HCT116 (cell line): ENCODE measurements around the gene ARHGEF11. TPM values are rescaled to one million over a fixed set of nuclear protein-coding genes. Genes with fewer than 3 reads are reported as not detected.

Experiments used
- ATAC-seq: fragments of 200-7000 bp; cut with Tn5 transposase; 2 replicates; pipeline ENCODE4 v1.9.1; 2020; ENCODE audit warnings: mild to moderate bottlenecking, moderate library complexity
- BruUV-seq: library from RNA; stranded (reverse); fragments of 400-500 nt; replicated peaks from 2 replicates; lab custom pipeline; 2021; lab: Mats Ljungman, UMichigan
- CTCF ChIA-PET: fragments of 300-600 bp; sonication (Branson Sonifier 250); formaldehyde crosslinking; loops from one replicate; lab custom pipeline; 2021; ENCODE audit warnings: antibody characterized with exemption; lab: Charles Lee
- POLR2A ChIA-PET: fragments of 300-600, 350-600 bp; sonication (Branson Sonifier 250); formaldehyde crosslinking; loops from one replicate; lab custom pipeline; 2021; ENCODE audit warnings: antibody characterized with exemption; lab: Charles Lee
- RAD21 ChIA-PET, 2 experiments: fragments of 300-600 bp; sonication (Branson Sonifier 250); formaldehyde crosslinking; loops; one replicate each; lab custom pipeline; 2023; ENCODE audit warnings: low total read pairs in 2 of 2; ENCODE audit not compliant: uncharacterized antibody in 2 of 2, unreplicated experiment in 2 of 2, low non-redundant PET in 1 of 2; lab: Charles Lee
- DNase-seq: peaks from one replicate; pipeline ENCODE4 v3.0.0-alpha.2; 2010; ENCODE audit warnings: low read depth, low spot score
- H2AFZ ChIP-seq: fragments of 200-600 bp; shearing (Covaris generic), sonication (generic); 2 replicates; pipeline ENCODE4 v1.6.1; 2017; ENCODE audit warnings: low read depth, mixed run types, mixed read lengths, antibody characterized with exemption, low read length; ENCODE audit not compliant: poor library complexity, severe bottlenecking
- H3K27ac ChIP-seq: 2 replicates; pipeline ENCODE4 v1.5.1; 2012; ENCODE audit warnings: low read depth, low read length
- H3K27me3 ChIP-seq: fragments of 200-600 bp; sonication (generic); 2 replicates; pipeline ENCODE4 v1.6.1; 2016; ENCODE audit warnings: mixed run types, low read length, mixed read lengths; ENCODE audit not compliant: insufficient read depth
- H3K36me3 ChIP-seq, 2 experiments: fragments of 200-500 bp in 1 of 2; fragments of 200-600 bp in 1 of 2; sonication (Bioruptor generic) in 1 of 2; sonication (generic) in 1 of 2; 2 replicates each; pipeline versions ENCODE4 v1.5.1 to v1.6.1; 2014 to 2016; ENCODE audit warnings: low read length in 2 of 2, inconsistent platforms in 1 of 2, mixed read lengths in 1 of 2, mixed run types in 1 of 2; ENCODE audit not compliant: insufficient read depth in 2 of 2, control insufficient read depth in 1 of 2
- H3K4me1 ChIP-seq, 2 experiments: fragments of 200-600 bp in 1 of 2; sonication (generic) in 1 of 2; 2 replicates each; pipeline versions ENCODE4 v1.5.1 to v1.6.1; 2012 to 2017; ENCODE audit warnings: low read length in 2 of 2, inconsistent platforms in 1 of 2, mild to moderate bottlenecking in 1 of 2, mixed read lengths in 1 of 2, mixed run types in 1 of 2, moderate library complexity in 1 of 2; ENCODE audit not compliant: insufficient read depth in 2 of 2, control insufficient read depth in 1 of 2
- H3K4me2 ChIP-seq: fragments of 200-600 bp; sonication (generic); 2 replicates; pipeline ENCODE4 v1.6.1; 2017; ENCODE audit warnings: mixed run types, low read length, mixed read lengths
- H3K4me3 ChIP-seq, 2 experiments: fragments of 200-600 bp in 1 of 2; sonication (generic) in 1 of 2; replicated peaks in 1 of 2; 2 replicates each; pipeline ENCODE4 v1.5.1; 2011 to 2016; ENCODE audit warnings: low read length in 2 of 2, control low read depth in 1 of 2, low read depth in 1 of 2, mild to moderate bottlenecking in 1 of 2, mixed read lengths in 1 of 2, mixed run types in 1 of 2
- H3K79me2 ChIP-seq: fragments of 200-600 bp; sonication (generic); 2 replicates; pipeline ENCODE4 v1.6.1; 2017; ENCODE audit warnings: mild to moderate bottlenecking, mixed run types, low read length, moderate library complexity, mixed read lengths; ENCODE audit not compliant: insufficient read depth
- H3K9ac ChIP-seq: fragments of 200-600 bp; sonication (generic); 2 replicates; pipeline ENCODE4 v1.6.1; 2016; ENCODE audit warnings: low read length, mixed read lengths
- H3K9me2 ChIP-seq: fragments of 200-600 bp; sonication (generic), shearing (Covaris generic); 2 replicates; pipeline ENCODE4 v1.6.1; 2017; ENCODE audit warnings: mixed run types, mild to moderate bottlenecking, moderate library complexity; ENCODE audit not compliant: insufficient read depth
- H3K9me3 ChIP-seq, 2 experiments: fragments of 200-500 bp in 1 of 2; fragments of 200-600 bp in 1 of 2; sonication (Bioruptor generic) in 1 of 2; sonication (generic) in 1 of 2; 2 replicates each; pipeline ENCODE4 v1.6.1; 2014 to 2017; ENCODE audit warnings: low read length in 2 of 2, mixed read lengths in 2 of 2, inconsistent platforms in 1 of 2, low read depth in 1 of 2, mild to moderate bottlenecking in 1 of 2, mixed run types in 1 of 2, moderate library complexity in 1 of 2; ENCODE audit not compliant: control insufficient read depth in 1 of 2, insufficient read depth in 1 of 2
- H4K20me1 ChIP-seq: fragments of 200-600 bp; sonication (generic), shearing (Covaris generic); 2 replicates; pipeline ENCODE4 v1.6.1; 2017; ENCODE audit warnings: mixed run types, mild to moderate bottlenecking, moderate library complexity; ENCODE audit not compliant: insufficient read depth
- CTCF ChIP-seq, 3 experiments: fragments of 200-600 bp in 1 of 3; sonication (generic) in 1 of 3; IDR thresholded peaks in 2 of 3; conservative IDR thresholded peaks in 1 of 3; 2 replicates each; pipeline ENCODE4 v1.5.1; 2012 to 2017; ENCODE audit warnings: low read depth in 2 of 3, low read length in 2 of 3, antibody characterized with exemption in 1 of 3, borderline replicate concordance in 1 of 3, control low read depth in 1 of 3, mild to moderate bottlenecking in 1 of 3, mixed read lengths in 1 of 3, mixed run types in 1 of 3, moderate library complexity in 1 of 3; ENCODE audit not compliant: insufficient read depth in 1 of 3
- FOSL1 ChIP-seq: IDR thresholded peaks from 2 replicates; pipeline ENCODE4 v1.6.1; 2012; ENCODE audit warnings: low read depth
- JUND ChIP-seq: IDR thresholded peaks from 2 replicates; pipeline ENCODE4 v1.6.1; 2012
- POLR2A ChIP-seq: IDR thresholded peaks from 2 replicates; pipeline ENCODE4 v1.7.0; 2011; ENCODE audit warnings: borderline replicate concordance; ENCODE audit not compliant: insufficient read depth, insufficient read length; ENCODE audit errors: extremely low read depth
- RAD21 ChIP-seq: IDR thresholded peaks from 2 replicates; pipeline ENCODE4 v1.6.1; 2012; ENCODE audit warnings: low read depth, mild to moderate bottlenecking
- REST ChIP-seq: IDR thresholded peaks from 2 replicates; pipeline ENCODE4 v1.6.1; 2012; ENCODE audit warnings: low read depth
- SRF ChIP-seq: IDR thresholded peaks from 2 replicates; pipeline ENCODE4 v1.6.1; 2012; ENCODE audit warnings: low read depth
- TCF7L2 ChIP-seq: IDR thresholded peaks from 2 replicates; pipeline ENCODE4 v1.7.0; 2011; ENCODE audit warnings: borderline replicate concordance, inconsistent platforms; ENCODE audit not compliant: insufficient read depth, insufficient read length; ENCODE audit errors: extremely low read depth
- YY1 ChIP-seq: IDR thresholded peaks from 2 replicates; pipeline ENCODE4 v1.6.1; 2011; ENCODE audit warnings: low read length, low read depth, moderate library complexity, mild to moderate bottlenecking; ENCODE audit not compliant: insufficient replicate concordance; ENCODE audit errors: extremely low read depth
- intact Hi-C: fragments of 100-400 bp; cut with micrococcal nuclease; formaldehyde crosslinking; loops from 2 replicates; pipeline ENCODE4 v1.10.0; 2022
- total RNA-seq: library from RNA; stranded (reverse); gene quantifications from one replicate; pipeline ENCODE4 v1.2.1, GENCODE V29; 2021; ENCODE audit not compliant: unreplicated experiment

The ARHGEF11 gene
- total RNA-seq, 1 experiment from 2014 or later = 28.9 TPM

DNA sequence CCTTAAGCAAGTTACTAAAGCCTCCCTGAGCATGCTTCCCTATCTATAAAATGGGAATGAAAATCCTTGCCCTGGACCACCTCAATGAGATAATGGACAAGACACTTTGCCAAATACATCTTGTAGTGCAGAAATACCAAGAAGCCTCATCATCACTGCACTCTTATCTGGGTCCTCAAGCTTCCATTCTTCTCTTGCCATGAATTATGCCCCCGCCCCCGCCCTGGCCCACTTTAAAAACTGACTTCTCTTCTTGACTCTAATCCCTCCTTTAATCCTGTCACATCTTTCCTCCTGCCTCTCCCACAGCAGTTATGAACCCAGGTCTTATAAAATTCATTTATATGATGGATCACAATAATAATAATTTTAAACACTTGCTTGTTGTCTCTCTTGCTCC, 14.8 kb downstream of the ARHGEF11 start (continued):
- TF ChIP-seq REST (no peak), RAD21 (no peak), POLR2A (no peak)
- TF ChIP-seq, all 23 proteins: peak for 0

- POLR2A ChIA-PET = no interaction called here
- H3K4me3 ChIP-seq = no peak overlapping the region
- DNase-seq (no peak), ATAC-seq (no peak)
- RAD21 ChIA-PET = no interaction called here
- CTCF ChIA-PET = no interaction called here
- no peak overlapping the region for H2AFZ ChIP-seq
- H3K9ac ChIP-seq = no peak overlapping the region
- H3K27ac ChIP-seq = no peak overlapping the region
- H3K4me2 ChIP-seq = no peak overlapping the region
- H3K79me2 ChIP-seq = peaks cover 83% of the 10 kb centered on the region
- intact Hi-C loops = no loop called here
- H3K27me3 ChIP-seq = no peaks in the 10 kb centered on the region
- H3K4me1 ChIP-seq = no peaks in the 10 kb centered on the region
- H3K9me3 ChIP-seq = no peaks in the 10 kb centered on the region
- BruUV-seq = no TSS peak
- no peaks in the 10 kb centered on the region for H3K9me2 ChIP-seq
- no peaks in the 10 kb centered on the region for H4K20me1 ChIP-seq
- no peaks in the 10 kb centered on the region; a peak in 1 of 4 replicates for H3K36me3 ChIP-seq
- TF ChIP-seq POLR2A (no peak), SRF (no peak), YY1 (no peak), CTCF (IDR thresholded peaks at IDR 0.05 in 2 of 3, conservative IDR thresholded peaks at IDR 0.05 in 1 of 3; ENCODE audit: borderline replicate concordance in 1 of 3, insufficient read depth in 1 of 3, low read depth in 2 of 3, low read length in 2 of 3) (no peak), TCF7L2 (no peak), FOSL1 (no peak), JUND (no peak)
- TF ChIP-seq, all 23 proteins: peak for 0
These were observed 16.9 kb downstream of the ARHGEF11 start for GRCh38 chr1:157028674-157029073.
